ENCODE data around the gene FBN2. TPM values are rescaled to one million over a fixed set of nuclear protein-coding genes. Genes with fewer than 3 reads are reported as not detected.

FBN2 gene
- total and polyA plus RNA-seq, 2 experiments from 2014 or later = 15.2 to 63.2 TPM

- no peak overlapping the region for H3K4me3 ChIP-seq
- no peaks in the 10 kb centered on the region for H4K20me1 ChIP-seq (ENCODE audit: insufficient read depth)
- H3K4me2 ChIP-seq (ENCODE audit: unreplicated experiment) = no peak overlapping the region
- H3K9ac ChIP-seq = no peak overlapping the region
- in situ Hi-C loops (cut with MboI) = no loop called here
- no peaks in the 10 kb centered on the region for H3K9me2 ChIP-seq (ENCODE audit: insufficient read depth)
- H3K27me3 ChIP-seq (replicated peaks; ENCODE audit: insufficient read depth) = no peaks in the 10 kb centered on the region
- no peak for TF ChIP-seq EZH2 (IDR thresholded peaks at IDR 0.05; ENCODE audit: insufficient read depth, poor library complexity, severe bottlenecking)
- TF ChIP-seq EZH2phosphoT487 (IDR thresholded peaks at IDR 0.05; ENCODE audit: insufficient read depth, low read depth) = no peak
- H3K27ac ChIP-seq = no peak overlapping the region
- H3F3A ChIP-seq (ENCODE audit: insufficient read depth) = no peaks in the 10 kb centered on the region
- no peak overlapping the region for H2AFZ ChIP-seq
- H3K4me1 ChIP-seq (ENCODE audit: insufficient read depth) = no peaks in the 10 kb centered on the region
- 65 to 69% methylated on average over 1 of the region's 1 CpG for WGBS, 2 experiments (ENCODE audit: low coverage in 1 of 2, low lambda C conversion rate in 2 of 2, missing lambda C conversion rate in 2 of 2)
- no peaks in the 10 kb centered on the region for H3K79me2 ChIP-seq (ENCODE audit: insufficient read depth)
- no peaks in the 10 kb centered on the region for H3K9me3 ChIP-seq (ENCODE audit: low read depth)
- DNase-seq = no peak
- H3K36me3 ChIP-seq (ENCODE audit: low read depth) = no peaks in the 10 kb centered on the region
These were observed 138.9 kb downstream of the FBN2 start for GRCh38 chr5:128399111-128399510.

GRCh38 chr5:128397876-128398275 is 140.2 kb downstream of the FBN2 start:
- Histone ChIP-seq H3K4me3 (no peak overlapping the region), H4K20me1 (ENCODE audit: insufficient read depth) (no peaks in the 10 kb centered on the region), H3K27ac (no peak overlapping the region), H3K27me3 (replicated peaks; ENCODE audit: insufficient read depth) (no peaks in the 10 kb centered on the region), H3K4me2 (ENCODE audit: unreplicated experiment) (no peak overlapping the region), H3K9me3 (ENCODE audit: low read depth) (no peaks in the 10 kb centered on the region), H3K4me1 (ENCODE audit: insufficient read depth) (no peaks in the 10 kb centered on the region), H2AFZ (no peak overlapping the region), H3K9me2 (ENCODE audit: insufficient read depth) (no peaks in the 10 kb centered on the region), H3F3A (ENCODE audit: insufficient read depth) (no peaks in the 10 kb centered on the region), H3K36me3 (ENCODE audit: low read depth) (0 out of 2 replicates have a peak, but pooled peaks cover 2% of the 10 kb centered on the region), H3K79me2 (ENCODE audit: insufficient read depth) (no peaks in the 10 kb centered on the region), H3K9ac (no peak overlapping the region)
- TF ChIP-seq EZH2phosphoT487 (IDR thresholded peaks at IDR 0.05; ENCODE audit: insufficient read depth, low read depth) = no peak
- TF ChIP-seq EZH2 (IDR thresholded peaks at IDR 0.05; ENCODE audit: insufficient read depth, poor library complexity, severe bottlenecking) = no peak
- in situ Hi-C loops (cut with MboI) = no loop called here
- WGBS, 2 experiments (ENCODE audit: low coverage in 1 of 2, low lambda C conversion rate in 2 of 2, missing lambda C conversion rate in 2 of 2) = 63 to 68% methylated on average over 2 of the region's 2 CpGs
- no peak for DNase-seq

DNA sequence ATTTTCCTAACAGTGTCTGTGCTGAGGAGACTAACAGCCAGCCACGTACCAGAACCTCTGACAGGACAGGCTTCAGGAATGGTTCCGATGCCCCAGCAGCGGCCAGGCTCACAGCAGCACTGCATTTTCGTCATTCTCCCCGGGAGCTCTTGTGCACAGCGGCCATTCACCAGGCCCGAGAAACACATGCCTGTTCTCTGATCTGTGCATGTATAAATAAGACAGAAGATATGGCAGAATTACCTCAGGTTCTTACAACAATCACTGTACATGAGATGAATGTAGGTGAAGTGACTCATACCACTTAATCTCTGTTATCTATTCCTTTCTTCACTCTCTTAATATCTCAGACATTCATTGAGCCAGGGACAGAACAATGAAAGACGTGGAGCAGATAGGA is 143.0 kb downstream of the FBN2 start:
- in situ Hi-C loops (cut with MboI) = no loop called here
- 70 to 81% methylated on average over 8 of the region's 8 CpGs for WGBS, 2 experiments (ENCODE audit: low coverage in 1 of 2, low lambda C conversion rate in 2 of 2, missing lambda C conversion rate in 2 of 2)
- no peaks in the 10 kb centered on the region for H3K4me1 ChIP-seq (ENCODE audit: insufficient read depth)
- no peaks in the 10 kb centered on the region for H3K27me3 ChIP-seq (replicated peaks; ENCODE audit: insufficient read depth)
- TF ChIP-seq EZH2phosphoT487 (IDR thresholded peaks at IDR 0.05; ENCODE audit: insufficient read depth, low read depth) (no peak), EZH2 (IDR thresholded peaks at IDR 0.05; ENCODE audit: insufficient read depth, poor library complexity, severe bottlenecking) (no peak)
- H3K4me3 ChIP-seq = no peak overlapping the region
- no peaks in the 10 kb centered on the region for H3K9me2 ChIP-seq (ENCODE audit: insufficient read depth)
- H3K36me3 ChIP-seq (ENCODE audit: low read depth) = 0 out of 2 replicates have a peak, but pooled peaks cover 6% of the 10 kb centered on the region
- no peak overlapping the region for H3K4me2 ChIP-seq (ENCODE audit: unreplicated experiment)
- no peaks in the 10 kb centered on the region for H3F3A ChIP-seq (ENCODE audit: insufficient read depth)
- no peak for DNase-seq
- no peaks in the 10 kb centered on the region for H3K79me2 ChIP-seq (ENCODE audit: insufficient read depth)
- H3K27ac ChIP-seq = no peak overlapping the region
- no peak overlapping the region for H3K9ac ChIP-seq
- no peaks in the 10 kb centered on the region for H3K9me3 ChIP-seq (ENCODE audit: low read depth)
- H4K20me1 ChIP-seq (ENCODE audit: insufficient read depth) = no peaks in the 10 kb centered on the region
- H2AFZ ChIP-seq = no peak overlapping the region

GRCh38 chr5:128384068-128384467 is 154.0 kb downstream of the FBN2 start:
- H3K9me3 ChIP-seq (ENCODE audit: low read depth) = no peaks in the 10 kb centered on the region
- TF ChIP-seq EZH2phosphoT487 (IDR thresholded peaks at IDR 0.05; ENCODE audit: insufficient read depth, low read depth) = no peak
- TF ChIP-seq EZH2 (IDR thresholded peaks at IDR 0.05; ENCODE audit: insufficient read depth, poor library complexity, severe bottlenecking) = no peak
- DNase-seq = no peak
- H3K9ac ChIP-seq = no peak overlapping the region
- H3K36me3 ChIP-seq (ENCODE audit: low read depth) = no peaks in the 10 kb centered on the region
- no peaks in the 10 kb centered on the region for H3K27me3 ChIP-seq (replicated peaks; ENCODE audit: insufficient read depth)
- H2AFZ ChIP-seq = no peak overlapping the region
- H3K4me1 ChIP-seq (ENCODE audit: insufficient read depth) = no peaks in the 10 kb centered on the region
- H4K20me1 ChIP-seq (ENCODE audit: insufficient read depth) = no peaks in the 10 kb centered on the region
- H3K4me3 ChIP-seq = no peak overlapping the region
- H3K4me2 ChIP-seq (ENCODE audit: unreplicated experiment) = no peak overlapping the region
- H3K27ac ChIP-seq = no peak overlapping the region
- 53% methylated on average over 2 of the region's 2 CpGs for WGBS, 2 experiments (ENCODE audit: low coverage in 1 of 2, low lambda C conversion rate in 2 of 2, missing lambda C conversion rate in 2 of 2)
- H3K9me2 ChIP-seq (ENCODE audit: insufficient read depth) = no peaks in the 10 kb centered on the region
- H3F3A ChIP-seq (ENCODE audit: insufficient read depth) = no peaks in the 10 kb centered on the region
- in situ Hi-C loops (cut with MboI) = no loop called here
- H3K79me2 ChIP-seq (ENCODE audit: insufficient read depth) = no peaks in the 10 kb centered on the region

- no peaks in the 10 kb centered on the region for H3K27me3 ChIP-seq (replicated peaks; ENCODE audit: insufficient read depth)
- 39 to 41% methylated on average over 3 of the region's 3 CpGs for WGBS, 2 experiments (ENCODE audit: low coverage in 1 of 2, low lambda C conversion rate in 2 of 2, missing lambda C conversion rate in 2 of 2)
- no peaks in the 10 kb centered on the region for H3K79me2 ChIP-seq (ENCODE audit: insufficient read depth)
- no peak overlapping the region for H3K4me3 ChIP-seq
- in situ Hi-C loops (cut with MboI) = no loop called here
- H3F3A ChIP-seq (ENCODE audit: insufficient read depth) = no peaks in the 10 kb centered on the region
- no peak overlapping the region for H3K4me2 ChIP-seq (ENCODE audit: unreplicated experiment)
- TF ChIP-seq EZH2 (IDR thresholded peaks at IDR 0.05; ENCODE audit: insufficient read depth, poor library complexity, severe bottlenecking) (no peak), EZH2phosphoT487 (IDR thresholded peaks at IDR 0.05; ENCODE audit: insufficient read depth, low read depth) (no peak)
- no peaks in the 10 kb centered on the region for H3K9me3 ChIP-seq (ENCODE audit: low read depth)
- no peak overlapping the region for H2AFZ ChIP-seq
- no peak for DNase-seq
- no peak overlapping the region for H3K27ac ChIP-seq
- no peaks in the 10 kb centered on the region; the same call in 1 of the 2 replicates for H4K20me1 ChIP-seq (ENCODE audit: insufficient read depth)
- peaks cover 8% of the 10 kb centered on the region; the same call in 1 of the 2 replicates for H3K4me1 ChIP-seq (ENCODE audit: insufficient read depth)
- H3K36me3 ChIP-seq (ENCODE audit: low read depth) = no peaks in the 10 kb centered on the region
- H3K9ac ChIP-seq = no peak overlapping the region
- H3K9me2 ChIP-seq (ENCODE audit: insufficient read depth) = no peaks in the 10 kb centered on the region
These were observed 157.7 kb downstream of the FBN2 start for GRCh38 chr5:128380337-128380736.
